ENCODE data around the gene CACNA1E. TPM values are rescaled to one million over a fixed set of nuclear protein-coding genes. Genes with fewer than 3 reads are reported as not detected.

The CACNA1E gene
- total RNA-seq, 4 donors from 2014 or later: 0.19 to 1.3 (median 0.44) TPM; not detected in 1

DNA sequence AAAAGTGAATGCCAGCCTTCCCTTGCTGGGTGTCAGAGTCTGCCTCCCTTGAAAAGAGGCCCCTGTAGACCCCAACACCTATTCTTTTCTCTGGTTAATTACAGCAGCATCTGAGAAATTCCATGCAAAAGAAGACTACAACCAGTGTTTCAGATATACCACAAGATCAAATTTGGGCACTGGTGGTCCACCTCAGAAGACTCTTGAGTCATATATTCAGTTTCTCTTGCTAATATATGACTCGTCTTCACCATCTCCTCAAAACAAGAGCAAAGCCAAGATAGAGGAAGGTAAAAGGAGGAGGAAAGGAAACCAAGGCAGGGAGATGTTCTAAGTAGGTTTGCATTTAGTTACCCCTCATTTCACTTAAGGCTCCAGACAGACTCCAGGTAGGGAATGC, 318.3 kb downstream of the CACNA1E start:
- ATAC-seq (ENCODE audit: low FRiP score): no peak
- DNase-seq (ENCODE audit: low spot score): no peak
- TF ChIP-seq, protein P1, sequence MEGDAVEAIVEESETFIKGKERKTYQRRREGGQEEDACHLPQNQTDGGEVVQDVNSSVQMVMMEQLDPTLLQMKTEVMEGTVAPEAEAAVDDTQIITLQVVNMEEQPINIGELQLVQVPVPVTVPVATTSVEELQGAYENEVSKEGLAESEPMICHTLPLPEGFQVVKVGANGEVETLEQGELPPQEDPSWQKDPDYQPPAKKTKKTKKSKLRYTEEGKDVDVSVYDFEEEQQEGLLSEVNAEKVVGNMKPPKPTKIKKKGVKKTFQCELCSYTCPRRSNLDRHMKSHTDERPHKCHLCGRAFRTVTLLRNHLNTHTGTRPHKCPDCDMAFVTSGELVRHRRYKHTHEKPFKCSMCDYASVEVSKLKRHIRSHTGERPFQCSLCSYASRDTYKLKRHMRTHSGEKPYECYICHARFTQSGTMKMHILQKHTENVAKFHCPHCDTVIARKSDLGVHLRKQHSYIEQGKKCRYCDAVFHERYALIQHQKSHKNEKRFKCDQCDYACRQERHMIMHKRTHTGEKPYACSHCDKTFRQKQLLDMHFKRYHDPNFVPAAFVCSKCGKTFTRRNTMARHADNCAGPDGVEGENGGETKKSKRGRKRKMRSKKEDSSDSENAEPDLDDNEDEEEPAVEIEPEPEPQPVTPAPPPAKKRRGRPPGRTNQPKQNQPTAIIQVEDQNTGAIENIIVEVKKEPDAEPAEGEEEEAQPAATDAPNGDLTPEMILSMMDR (IDR thresholded peaks at IDR 0.05): no peak

DNA sequence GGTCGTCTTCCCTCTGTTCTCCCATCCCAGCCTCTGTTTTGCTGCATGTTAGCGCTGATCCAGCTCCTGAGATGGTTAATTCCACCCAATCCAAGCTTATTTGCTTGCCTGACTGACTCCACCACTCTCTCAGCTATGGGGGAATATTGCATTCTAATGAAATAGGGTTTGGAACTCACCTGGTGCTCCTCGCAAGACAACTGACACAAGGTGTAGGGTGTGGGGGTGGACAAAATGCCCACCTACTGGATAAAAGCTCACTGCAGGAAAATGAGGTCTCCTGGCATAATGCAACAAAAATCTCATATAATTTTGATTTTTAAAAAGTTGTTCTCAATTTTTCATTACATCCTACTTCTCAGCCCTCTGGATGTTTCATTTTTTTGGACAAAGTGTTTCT, 319.1 kb downstream of the CACNA1E start:
- DNase-seq (ENCODE audit: low spot score) (no peak), ATAC-seq (ENCODE audit: low FRiP score) (no peak)
- TF ChIP-seq, protein P1 (IDR thresholded peaks at IDR 0.05): no peak

DNA sequence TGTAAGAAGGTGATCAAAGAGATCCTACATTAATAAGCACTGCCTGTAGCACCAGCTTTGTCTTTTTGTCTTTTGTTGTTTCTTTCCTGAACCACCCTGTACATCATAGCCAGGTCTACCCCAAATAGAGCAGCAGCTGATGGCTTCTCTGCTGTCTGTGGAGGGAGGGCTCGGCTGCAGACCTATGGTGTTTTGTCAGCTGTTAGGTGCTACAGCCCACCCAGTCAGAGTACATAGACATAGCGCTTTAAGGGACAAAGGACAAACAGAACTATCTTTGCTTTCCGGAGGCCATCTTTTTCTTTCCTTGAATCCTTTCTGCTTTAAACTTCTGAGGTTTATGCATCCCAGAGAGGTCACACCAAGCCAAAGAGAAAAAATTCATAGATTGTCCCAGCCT, 320.1 kb downstream of the CACNA1E start:
- no peak for DNase-seq (ENCODE audit: low spot score)
- TF ChIP-seq, protein P1 (IDR thresholded peaks at IDR 0.05): no peak
- no peak for ATAC-seq (ENCODE audit: low FRiP score)

DNA sequence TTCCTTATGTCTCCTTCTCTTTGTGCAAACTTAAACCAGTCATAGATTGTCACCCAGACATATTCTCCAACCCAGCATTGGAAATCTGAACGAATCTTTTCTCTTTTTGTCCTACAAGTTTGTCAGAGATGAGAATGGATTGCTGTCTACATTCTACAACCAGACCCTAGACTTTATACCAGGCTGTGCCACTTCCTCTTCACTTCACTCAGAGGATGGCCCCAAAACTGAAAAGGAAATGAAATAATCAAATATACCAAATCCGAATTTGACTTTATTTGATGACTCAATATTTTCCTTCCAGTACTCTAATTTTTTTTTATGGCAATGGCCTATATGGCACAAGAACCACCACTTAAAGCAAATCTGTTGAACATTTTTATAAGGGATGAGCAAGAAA, 321.7 kb downstream of the CACNA1E start:
- ATAC-seq (ENCODE audit: low FRiP score) (no peak), DNase-seq (ENCODE audit: low spot score) (no peak)
- TF ChIP-seq, protein P1 (IDR thresholded peaks at IDR 0.05): no peak

DNA sequence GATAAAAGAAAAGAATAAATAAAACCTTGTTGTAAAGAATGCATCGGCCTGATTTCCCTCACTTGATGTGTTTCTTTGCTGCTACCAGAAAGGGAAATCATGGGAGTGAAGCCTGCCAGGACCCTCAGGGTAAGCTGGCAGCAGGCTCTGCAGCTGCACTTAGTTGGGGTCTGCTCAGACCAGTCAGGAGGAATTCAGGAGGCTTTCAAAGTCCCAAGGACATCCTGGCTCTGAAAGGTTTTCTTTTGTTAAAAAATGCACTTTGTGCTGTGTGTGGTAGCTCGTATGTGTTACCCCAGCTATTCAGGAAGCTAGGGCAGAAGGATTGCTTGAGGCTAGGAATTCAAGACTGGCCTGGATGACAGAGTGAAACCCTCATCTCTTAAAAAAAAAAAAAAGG, 323.4 kb downstream of the CACNA1E start:
- TF ChIP-seq, protein P1 (IDR thresholded peaks at IDR 0.05): no peak
- DNase-seq (ENCODE audit: low spot score) (no peak), ATAC-seq (ENCODE audit: low FRiP score) (no peak)

DNA sequence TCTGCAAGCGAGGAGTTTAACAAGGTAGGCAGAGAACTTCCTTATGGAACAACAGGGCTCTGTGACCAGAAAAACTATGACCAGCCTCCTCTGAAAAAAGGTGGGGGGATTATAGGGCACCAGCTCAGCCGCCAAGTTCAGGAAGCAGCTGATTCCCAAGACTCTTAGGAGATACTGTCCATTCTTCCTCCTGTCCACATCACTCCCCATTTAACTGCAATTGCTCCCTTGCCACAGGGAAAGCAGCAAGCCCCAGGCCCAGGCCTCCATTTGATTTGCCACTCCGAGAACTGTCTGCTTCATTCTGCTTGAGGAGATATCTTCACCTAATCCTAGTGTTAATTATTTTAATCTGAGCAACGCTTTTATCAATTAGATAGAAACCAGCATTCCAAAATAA, 323.9 kb downstream of the CACNA1E start:
- ATAC-seq (ENCODE audit: low FRiP score) (no peak), DNase-seq (ENCODE audit: low spot score) (no peak)
- TF ChIP-seq, protein P1 (IDR thresholded peaks at IDR 0.05): no peak

DNA sequence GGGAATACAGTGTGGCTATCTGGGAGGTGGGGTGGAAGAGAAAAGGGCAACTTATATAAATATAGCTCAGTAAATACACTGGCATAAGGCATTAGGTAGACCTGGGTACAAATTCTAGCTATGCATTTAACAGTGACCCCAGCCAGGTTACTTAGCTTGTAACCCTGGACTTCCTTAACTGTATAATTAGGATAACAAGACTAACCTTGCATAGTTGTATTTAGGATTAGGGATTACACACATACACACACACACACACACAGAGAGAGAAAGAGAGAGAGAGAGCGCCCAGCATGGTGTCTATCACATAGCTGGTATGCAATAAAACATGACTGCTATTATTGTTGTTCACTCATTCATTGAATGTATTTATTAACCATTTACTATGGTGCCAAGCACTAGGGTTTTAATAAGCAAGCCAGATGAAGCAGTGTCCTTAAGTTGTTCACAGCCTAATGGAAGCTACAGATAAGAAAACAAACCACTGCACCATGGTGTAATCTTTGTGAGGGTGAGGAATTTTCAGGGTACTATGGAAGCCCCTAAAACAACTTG, 326.8 kb downstream of the CACNA1E start:
- DNase-seq (ENCODE audit: low spot score) (no peak), ATAC-seq (ENCODE audit: low FRiP score) (no peak)
- TF ChIP-seq, protein P1 (IDR thresholded peaks at IDR 0.05): no peak
